ENCODE data around the gene CARS1.

CARS1 gene

GRCh38 chr11:3037040-3037944, 19.9 kb downstream of the CARS1 start:
- DNase-seq (ENCODE audit: low read depth): no peak

GRCh38 chr11:3036419-3036818, 20.8 kb downstream of the CARS1 start:
- DNase-seq (ENCODE audit: low read depth): no peak

- DNase-seq (ENCODE audit: low read depth): no peak
Measured at GRCh38 chr11:3035333-3035732, 21.9 kb downstream of the CARS1 start.

GRCh38 chr11:3030289-3031070, 26.7 kb downstream of the CARS1 start:
- no peak for DNase-seq (ENCODE audit: low read depth)

- no peak for DNase-seq (ENCODE audit: low read depth)
Measured at GRCh38 chr11:3028813-3029212, 28.4 kb downstream of the CARS1 start.

- DNase-seq (ENCODE audit: low read depth): no peak
Measured at GRCh38 chr11:3026803-3027202, 30.4 kb downstream of the CARS1 start.

- no peak for DNase-seq (ENCODE audit: low read depth)
Measured at GRCh38 chr11:3022982-3023381, 34.2 kb downstream of the CARS1 start.

- no peak for DNase-seq (ENCODE audit: low read depth)
Measured at GRCh38 chr11:3022300-3022967, 34.8 kb downstream of the CARS1 start.

GRCh38 chr11:3021125-3021524, 36.1 kb downstream of the CARS1 start:
- peak; percentile 22 for DNase-seq (ENCODE audit: low read depth)

- no peak for DNase-seq (ENCODE audit: low read depth)
Measured at GRCh38 chr11:3020011-3020410, 37.2 kb downstream of the CARS1 start.

GRCh38 chr11:3018596-3018995, 38.6 kb downstream of the CARS1 start:
- DNase-seq (ENCODE audit: low read depth): no peak

- DNase-seq (ENCODE audit: low read depth): no peak
Measured at GRCh38 chr11:3016861-3017260, 40.4 kb downstream of the CARS1 start.

- DNase-seq (ENCODE audit: low read depth): no peak
Measured at GRCh38 chr11:3015796-3016195, 41.4 kb downstream of the CARS1 start.

GRCh38 chr11:3014943-3015342, 42.3 kb downstream of the CARS1 start:
- DNase-seq (ENCODE audit: low read depth): no peak

- peak; percentile 54 for DNase-seq (ENCODE audit: low read depth)
Measured at GRCh38 chr11:3014057-3014938, 42.9 kb downstream of the CARS1 start.

- DNase-seq (ENCODE audit: low read depth): no peak
Measured at GRCh38 chr11:3011891-3012885, 45.0 kb downstream of the CARS1 start.

GRCh38 chr11:3010521-3011275, 46.5 kb downstream of the CARS1 start:
- DNase-seq (ENCODE audit: low read depth): no peak

- DNase-seq (ENCODE audit: low read depth): no peak
Measured at GRCh38 chr11:3010004-3010403, 47.2 kb downstream of the CARS1 start.

- DNase-seq (ENCODE audit: low read depth): no peak
Measured at GRCh38 chr11:3009481-3009880, 47.7 kb downstream of the CARS1 start.
